HL-60 (cell line): ENCODE data around the gene IPCEF1.

Source experiments
- CTCF ChIP-seq: IDR thresholded peaks from one replicate; pipeline ENCODE4 v1.5.1; 2011; ENCODE audit warnings: low read length, control low read depth, inconsistent platforms; ENCODE audit not compliant: insufficient read depth
- POLR2AphosphoS5 ChIP-seq: IDR thresholded peaks from 2 replicates; pipeline ENCODE4 v1.6.1; 2012; ENCODE audit warnings: low read depth

- TF ChIP-seq POLR2AphosphoS5 (no peak), CTCF (no peak)
Measured at GRCh38 chr6:154390034-154390433, 33.4 kb upstream of the IPCEF1 start.
